Measurements from ENCODE around the gene PIGR. TPM values are rescaled to one million over a fixed set of nuclear protein-coding genes. Genes with fewer than 3 reads are reported as not detected.

PIGR gene
- total and polyA plus RNA-seq, 12 donors = under 0.01 to 3.4 (median 0.55) TPM; not detected in 2

DNA sequence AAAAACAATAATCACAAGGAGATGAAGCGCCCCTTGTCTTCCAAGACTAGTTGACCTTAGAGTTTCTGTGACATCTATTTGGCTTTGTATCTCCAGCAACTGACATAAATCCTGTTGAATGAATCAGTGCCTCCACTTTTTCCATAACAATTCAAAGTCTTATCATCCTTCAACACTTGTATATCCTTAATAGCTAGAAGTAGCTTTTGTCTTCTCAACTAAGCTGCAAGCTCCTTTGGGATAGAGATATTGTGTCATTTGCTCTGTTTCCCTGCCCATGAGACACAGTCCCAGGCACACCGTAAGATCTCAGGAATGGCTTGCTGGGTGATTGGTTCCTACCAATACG, 5.7 kb downstream of the PIGR start:
- Histone ChIP-seq H3K36me3 (replicated peaks in 1 of 2) (no peaks in the 10 kb centered on the region), H3K27ac (no peak overlapping the region), H3K9me3 (replicated peaks in 1 of 3) (no peaks in the 10 kb centered on the region), H3K4me1 (replicated peaks in 1 of 2) (no peaks in the 10 kb centered on the region), H3K4me3 (no peak overlapping the region), H3K27me3 (no peaks in the 10 kb centered on the region)
- TF ChIP-seq CTCF (IDR thresholded peaks at IDR 0.05) (no peak), POLR2A (IDR thresholded peaks at IDR 0.05) (no peak)
- DNase-seq = no peak
- intact Hi-C loops (cut with DNase I) = no loop called here
- 85 to 97% (median 88%) methylated on average over 3 of the region's 3 CpGs for WGBS, 4 donors

GRCh38 chr1:206939841-206940587, 6.3 kb downstream of the PIGR start:
- Histone ChIP-seq H3K36me3 (replicated peaks in 1 of 2) (no peaks in the 10 kb centered on the region), H3K9me3 (replicated peaks in 1 of 3) (no peaks in the 10 kb centered on the region), H3K4me3 (no peak overlapping the region), H3K4me1 (replicated peaks in 1 of 2) (no peaks in the 10 kb centered on the region), H3K27ac (no peak overlapping the region), H3K27me3 (no peaks in the 10 kb centered on the region)
- no peak for DNase-seq
- TF ChIP-seq CTCF (IDR thresholded peaks at IDR 0.05) (no peak), POLR2A (IDR thresholded peaks at IDR 0.05) (no peak)
- WGBS, 4 donors = 86 to 89% (median 88%) methylated on average over 9 of the region's 9 CpGs
- intact Hi-C loops (cut with DNase I) = no loop called here

- TF ChIP-seq CTCF (IDR thresholded peaks at IDR 0.05) = no peak
- TF ChIP-seq POLR2A (IDR thresholded peaks at IDR 0.05) = no peak
- DNase-seq = no peak
These were observed 7.1 kb downstream of the PIGR start for GRCh38 chr1:206939131-206939530.

GRCh38 chr1:206937425-206937824, 8.8 kb downstream of the PIGR start:
- Histone ChIP-seq H3K27ac (no peak overlapping the region), H3K27me3 (no peaks in the 10 kb centered on the region), H3K4me1 (replicated peaks in 1 of 2) (no peaks in the 10 kb centered on the region), H3K4me3 (no peak overlapping the region), H3K36me3 (replicated peaks in 1 of 2) (no peaks in the 10 kb centered on the region), H3K9me3 (replicated peaks in 1 of 3) (no peaks in the 10 kb centered on the region)
- WGBS, 4 donors = 80 to 92% (median 85%) methylated on average over 6 of the region's 6 CpGs
- DNase-seq = no peak
- intact Hi-C loops (cut with DNase I) = no loop called here
- TF ChIP-seq POLR2A (IDR thresholded peaks at IDR 0.05) (no peak), CTCF (IDR thresholded peaks at IDR 0.05) (no peak)

More at GRCh38 chr1:206939131-206939530, 7.1 kb downstream of the PIGR start:
- Histone ChIP-seq H3K4me1 (replicated peaks in 1 of 2) (no peaks in the 10 kb centered on the region), H3K36me3 (replicated peaks in 1 of 2) (no peaks in the 10 kb centered on the region), H3K27ac (no peak overlapping the region), H3K27me3 (no peaks in the 10 kb centered on the region), H3K4me3 (no peak overlapping the region), H3K9me3 (replicated peaks in 1 of 3) (no peaks in the 10 kb centered on the region)
- WGBS, 4 donors = 89 to 92% (median 90%) methylated on average over 11 to 13 of the region's 13 CpGs
- intact Hi-C loops (cut with DNase I) = no loop called here

All from adrenal gland (tissue), 12 donors.